GM12875 (cell line): Measurements from ENCODE around the gene C4orf50.
"Not testable (repeated sequence)": the region's sequence is repeated elsewhere in the genome, so short reads cannot be mapped to it uniquely, and the experiment has no call there.

ENCODE experiments used
- H3K4me3 ChIP-seq: one replicate; pipeline ENCODE4 v1.5.1; 2011; ENCODE audit warnings: low read depth, low read length, control low read depth
- CTCF ChIP-seq: IDR thresholded peaks from 2 replicates; pipeline ENCODE4 v1.5.1; 2011; ENCODE audit warnings: low read depth, mild to moderate bottlenecking, control low read depth, inconsistent platforms, low read length, moderate library complexity, borderline replicate concordance; ENCODE audit not compliant: insufficient read depth

C4orf50 gene

GRCh38 chr4:5955856-5956255, 62.4 kb downstream of the C4orf50 start:
- no peak for TF ChIP-seq CTCF
- H3K4me3 ChIP-seq = no peak overlapping the region

DNA sequence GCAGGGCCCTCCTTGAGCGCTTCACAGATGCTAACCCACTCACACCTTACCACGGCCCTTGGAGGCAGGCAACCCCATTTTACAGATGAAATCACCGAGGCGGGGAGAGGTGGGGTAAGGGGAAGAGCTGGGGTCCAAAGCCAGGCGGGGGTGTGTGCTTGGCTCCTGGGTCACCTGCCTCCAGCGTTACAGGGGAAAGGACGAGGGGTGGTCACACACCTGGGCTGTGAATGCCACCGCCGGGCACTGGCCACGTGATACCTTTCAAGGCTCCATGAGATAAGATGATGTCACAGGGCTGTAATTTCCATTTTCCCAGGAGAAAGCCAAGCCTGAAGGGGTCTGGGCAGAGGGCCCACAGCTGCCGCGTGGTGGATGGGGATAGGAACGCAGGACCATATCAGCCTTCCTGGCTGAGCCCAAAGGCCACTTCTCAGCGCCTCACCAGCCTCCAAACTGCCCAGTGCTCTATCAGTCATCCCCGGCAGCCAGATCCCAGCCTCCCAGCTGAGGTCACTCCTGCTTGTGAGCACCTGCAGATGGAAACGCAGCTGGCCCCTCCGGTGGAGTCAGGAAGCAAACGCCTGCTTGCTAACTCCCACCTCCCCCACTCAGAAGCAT, 62.9 kb downstream of the C4orf50 start:
- TF ChIP-seq CTCF = no peak
- H3K4me3 ChIP-seq = no peak overlapping the region

GRCh38 chr4:5954056-5954760, 64.0 kb downstream of the C4orf50 start:
- TF ChIP-seq CTCF = no peak
- no peak overlapping the region for H3K4me3 ChIP-seq

GRCh38 chr4:5952975-5953951, 65.0 kb downstream of the C4orf50 start:
- TF ChIP-seq CTCF = no peak
- no peak overlapping the region for H3K4me3 ChIP-seq

- H3K4me3 ChIP-seq = no peak overlapping the region
- no peak for TF ChIP-seq CTCF
Observed at GRCh38 chr4:5952286-5952974, 65.8 kb downstream of the C4orf50 start.

- not testable (repeated sequence) for H3K4me3 ChIP-seq
Observed at GRCh38 chr4:5946653-5947052, 71.6 kb downstream of the C4orf50 start.

GRCh38 chr4:5945936-5946335, 72.3 kb downstream of the C4orf50 start:
- no peak overlapping the region for H3K4me3 ChIP-seq
- no peak for TF ChIP-seq CTCF
